ENCODE results near the gene CGB2. TPM values are rescaled to one million over a fixed set of nuclear protein-coding genes. Genes with fewer than 3 reads are reported as not detected.
A peak's percentile ranks its signal among the peaks of the same experiment; 100 is the strongest.
"Not testable (repeated sequence)": the region's sequence is repeated elsewhere in the genome, so short reads cannot be mapped to it uniquely, and the experiment has no call there.

CGB2 gene
- not detected for total RNA-seq
- polyA plus RNA-seq = not detected

DNA sequence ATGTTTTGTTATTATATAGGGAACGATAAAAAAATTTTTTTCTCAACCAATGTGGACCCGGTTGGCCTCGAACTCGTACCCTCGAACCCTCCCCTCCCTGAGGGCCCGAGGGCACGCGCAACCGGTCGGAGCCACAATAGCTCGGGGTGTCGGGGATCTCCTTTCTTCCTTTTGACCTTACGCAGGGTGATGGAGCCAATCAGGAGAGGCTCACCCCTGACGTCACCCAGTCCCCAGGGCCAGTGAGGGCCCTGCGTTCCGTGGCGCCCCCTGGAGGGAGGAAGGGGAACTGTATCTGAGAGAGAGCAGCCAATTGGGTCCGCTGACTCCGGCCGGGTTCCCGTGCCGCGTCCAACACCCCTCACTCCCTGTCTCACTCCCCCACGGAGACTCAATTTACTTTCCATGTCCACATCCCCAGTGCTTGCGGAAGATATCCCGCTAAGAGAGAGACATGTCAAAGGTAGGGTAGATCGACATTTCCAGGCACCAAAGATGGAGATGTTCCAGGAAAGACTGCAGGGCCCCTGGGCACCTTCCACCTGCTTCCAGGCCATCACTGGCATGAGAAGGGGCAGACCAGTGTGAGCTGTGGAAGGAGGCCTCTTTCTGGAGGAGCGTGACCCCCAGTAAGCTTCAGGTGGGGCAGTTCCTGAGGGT is at the start of gene CGB2:
TSS of gene CGB2 (plus strand) at position 249 of the 660 bp plus-strand sequence. CDS start at position 455, 206 bp downstream.
- H3K27ac ChIP-seq (ENCODE audit: low read depth, low read length); H3K27me3 ChIP-seq (ENCODE audit: insufficient read depth, low read length); H3K27me3 Mint-ChIP-seq; POLR2A ChIA-PET (ENCODE audit: partially characterized antibody); H3K4me1 Mint-ChIP-seq; CTCF ChIA-PET (ENCODE audit: partially characterized antibody); intact Hi-C loops (cut with micrococcal nuclease); H3K9me3 Mint-ChIP-seq; H3K36me3 ChIP-seq (ENCODE audit: insufficient read depth, low read length); H3K9me3 ChIP-seq (ENCODE audit: control insufficient read depth in 1 of 2, low read length in 2 of 2); H3K4me3 ChIP-seq (ENCODE audit: low read length in 2 of 2); H3K4me1 ChIP-seq (ENCODE audit: insufficient read depth, low read length); H3K36me3 Mint-ChIP-seq: not testable (repeated sequence)
- DNase-seq = peak; percentile 34 to 63 (median 52)
- Mint-ChIP-seq H3K4me3 (peak within 1 kb of the TSS in 1 of 8 donors; percentile 16), H3K27ac (peak within 1 kb of the TSS in 3 of 7 donors; percentile 17 to 78 (median 36))

DNA sequence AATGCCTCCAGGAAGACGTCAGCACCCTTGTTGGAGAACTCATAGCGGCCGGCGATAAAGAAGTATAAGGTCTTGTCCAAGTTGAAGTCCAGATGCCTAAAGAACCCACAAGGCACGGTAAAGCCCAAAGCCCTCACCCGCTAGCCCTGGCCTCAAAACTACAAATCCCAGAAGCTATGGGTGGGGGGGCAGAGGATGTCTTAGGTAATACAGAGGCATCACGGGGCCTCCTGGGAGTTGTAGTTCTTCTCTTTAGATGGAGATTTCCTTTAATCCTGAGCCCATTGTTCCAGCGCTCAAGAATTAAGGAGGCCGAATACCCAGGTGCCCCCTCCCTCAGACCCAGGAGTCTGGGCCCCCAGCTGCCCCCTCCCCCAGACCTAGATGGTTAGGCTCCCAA is 49.4 kb upstream of the CGB2 start:
- H3K9me3 Mint-ChIP-seq = no peaks in the 10 kb centered on the region
- H3K27me3 Mint-ChIP-seq = no peaks in the 10 kb centered on the region
- no peak overlapping the region for H3K4me3 ChIP-seq (ENCODE audit: low read length in 2 of 2)
- ChIA-PET CTCF (ENCODE audit: partially characterized antibody) (interaction anchor here (1.7 to 2.2 kb wide), 2 partner anchors 11 to 12 kb away, joined by 7 to 14 read pairs; partner anchors contain the start of genes GYS1 and RUVBL2), POLR2A (ENCODE audit: partially characterized antibody) (interaction anchor here (1.8 kb wide), 1 partner anchor 18 kb away, joined by 5 read pairs; no protein-coding TSS in a partner anchor)
- peaks cover 10% of the 10 kb centered on the region for H3K36me3 ChIP-seq (ENCODE audit: insufficient read depth, low read length)
- H3K4me1 ChIP-seq (ENCODE audit: insufficient read depth, low read length) = no peaks in the 10 kb centered on the region
- DNase-seq = no peak
- H3K27ac Mint-ChIP-seq = peak overlapping the region in 1 of 7 donors; percentile 35
- H3K4me1 Mint-ChIP-seq = no peaks in the 10 kb centered on the region
- intact Hi-C loops (cut with micrococcal nuclease) = no loop called here
- no peaks in the 10 kb centered on the region for H3K9me3 ChIP-seq (ENCODE audit: control insufficient read depth in 1 of 2, low read length in 2 of 2)
- no peak overlapping the region for H3K4me3 Mint-ChIP-seq
- H3K27ac ChIP-seq (ENCODE audit: low read depth, low read length) = no peak overlapping the region
- peaks cover 15 to 25% of the 10 kb centered on the region in 2 donors for H3K36me3 Mint-ChIP-seq
- no peaks in the 10 kb centered on the region for H3K27me3 ChIP-seq (ENCODE audit: insufficient read depth, low read length)

GRCh38 chr19:48985711-48986110 is 46.0 kb upstream of the CGB2 start:
- Histone ChIP-seq H3K9me3 (ENCODE audit: control insufficient read depth in 1 of 2, low read length in 2 of 2) (no peaks in the 10 kb centered on the region), H3K4me1 (ENCODE audit: insufficient read depth, low read length) (no peaks in the 10 kb centered on the region), H3K27me3 (ENCODE audit: insufficient read depth, low read length) (no peaks in the 10 kb centered on the region), H3K27ac (ENCODE audit: low read depth, low read length) (no peak overlapping the region), H3K4me3 (ENCODE audit: low read length in 2 of 2) (no peak overlapping the region), H3K36me3 (ENCODE audit: insufficient read depth, low read length) (peaks cover 10% of the 10 kb centered on the region)
- Mint-ChIP-seq H3K27me3 (no peaks in the 10 kb centered on the region), H3K36me3 (peaks cover 8 to 31% of the 10 kb centered on the region in 2 donors), H3K4me1 (peaks cover 0 to 8% (median 6%) of the 10 kb centered on the region in 4 donors), H3K9me3 (no peaks in the 10 kb centered on the region), H3K27ac (no peak overlapping the region), H3K4me3 (no peak overlapping the region)
- CTCF ChIA-PET (ENCODE audit: partially characterized antibody) = interaction anchor here (0.9 to 1.8 kb wide), 2 partner anchors 15 to 197 kb away, joined by 4 read pairs; no protein-coding TSS in a partner anchor
- DNase-seq = no peak
- POLR2A ChIA-PET (ENCODE audit: partially characterized antibody) = interaction anchor here (1.5 kb wide), 1 partner anchor 15 kb away, joined by 3 read pairs; no protein-coding TSS in a partner anchor
- intact Hi-C loops (cut with micrococcal nuclease) = no loop called here

- Histone ChIP-seq H3K27ac (ENCODE audit: low read depth, low read length) (no peak overlapping the region), H3K9me3 (ENCODE audit: control insufficient read depth in 1 of 2, low read length in 2 of 2) (no peaks in the 10 kb centered on the region), H3K4me1 (ENCODE audit: insufficient read depth, low read length) (peaks cover 4% of the 10 kb centered on the region), H3K36me3 (ENCODE audit: insufficient read depth, low read length) (peaks cover 10% of the 10 kb centered on the region), H3K4me3 (ENCODE audit: low read length in 2 of 2) (no peak overlapping the region), H3K27me3 (ENCODE audit: insufficient read depth, low read length) (no peaks in the 10 kb centered on the region)
- no peaks in the 10 kb centered on the region for H3K27me3 Mint-ChIP-seq
- POLR2A ChIA-PET (ENCODE audit: partially characterized antibody) = no interaction called here
- CTCF ChIA-PET (ENCODE audit: partially characterized antibody) = interaction anchor here (0.9 to 1.8 kb wide), 3 partner anchors 14 to 198 kb away, joined by 3 to 4 read pairs (median 4); no protein-coding TSS in a partner anchor
- intact Hi-C loops (cut with micrococcal nuclease) = no loop called here
- no peak overlapping the region for H3K27ac Mint-ChIP-seq
- peaks cover 4 to 12% (median 7%) of the 10 kb centered on the region in 4 donors for H3K4me1 Mint-ChIP-seq
- no peak overlapping the region for H3K4me3 Mint-ChIP-seq
- peaks cover 8 to 31% of the 10 kb centered on the region in 2 donors for H3K36me3 Mint-ChIP-seq
- no peaks in the 10 kb centered on the region for H3K9me3 Mint-ChIP-seq
- DNase-seq = no peak
Measured at GRCh38 chr19:48986211-48986610, 45.5 kb upstream of the CGB2 start.

GRCh38 chr19:48987323-48987722 is 44.4 kb upstream of the CGB2 start:
- H3K4me3 Mint-ChIP-seq = no peak overlapping the region
- Histone ChIP-seq H3K9me3 (ENCODE audit: control insufficient read depth in 1 of 2, low read length in 2 of 2) (no peaks in the 10 kb centered on the region), H3K27ac (ENCODE audit: low read depth, low read length) (no peak overlapping the region), H3K27me3 (ENCODE audit: insufficient read depth, low read length) (no peaks in the 10 kb centered on the region), H3K4me3 (ENCODE audit: low read length in 2 of 2) (no peak overlapping the region), H3K36me3 (ENCODE audit: insufficient read depth, low read length) (peaks cover 10% of the 10 kb centered on the region), H3K4me1 (ENCODE audit: insufficient read depth, low read length) (peaks cover 15% of the 10 kb centered on the region)
- no peak for DNase-seq
- intact Hi-C loops (cut with micrococcal nuclease) = no loop called here
- H3K4me1 Mint-ChIP-seq = peaks cover 12 to 17% (median 12%) of the 10 kb centered on the region in 4 donors
- peaks cover 4 to 24% of the 10 kb centered on the region in 2 donors for H3K36me3 Mint-ChIP-seq
- no peaks in the 10 kb centered on the region for H3K27me3 Mint-ChIP-seq
- ChIA-PET POLR2A (ENCODE audit: partially characterized antibody) (interaction anchor here (1.0 kb wide), 1 partner anchor 11 kb away, joined by 3 read pairs; no protein-coding TSS in a partner anchor), CTCF (ENCODE audit: partially characterized antibody) (interaction anchor here (1.3 to 1.8 kb wide), 2 partner anchors 16 to 199 kb away, joined by 3 to 4 read pairs; no protein-coding TSS in a partner anchor)
- peak overlapping the region in 3 of 7 donors; percentile 39 to 75 (median 41) for H3K27ac Mint-ChIP-seq
- H3K9me3 Mint-ChIP-seq = no peaks in the 10 kb centered on the region

DNA sequence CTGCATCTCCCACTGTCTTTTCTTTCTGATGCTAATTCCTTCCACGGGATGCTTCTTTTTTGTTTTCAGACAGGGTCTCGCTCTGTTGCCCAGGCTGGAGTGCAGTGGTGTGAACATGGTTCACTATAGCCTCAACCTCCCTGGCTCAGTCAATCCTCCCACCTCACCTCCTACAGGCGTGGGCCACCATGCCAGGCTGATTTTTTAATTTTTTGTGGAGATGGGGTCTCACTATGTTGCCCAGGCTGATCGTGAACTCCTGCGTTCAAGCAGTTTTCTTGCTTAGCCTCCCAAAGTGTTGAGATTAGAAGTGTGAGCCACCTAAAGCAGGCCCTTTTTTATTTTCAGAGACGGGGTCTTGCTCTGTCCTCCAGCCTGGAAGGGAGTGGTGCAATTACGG is 43.4 kb upstream of the CGB2 start:
- CTCF ChIA-PET (ENCODE audit: partially characterized antibody) = no interaction called here
- POLR2A ChIA-PET (ENCODE audit: partially characterized antibody) = no interaction called here
- no peak overlapping the region for H3K27ac ChIP-seq (ENCODE audit: low read depth, low read length)
- no peak overlapping the region for H3K4me3 Mint-ChIP-seq
- intact Hi-C loops (cut with micrococcal nuclease) = no loop called here
- DNase-seq = no peak
- H3K4me1 Mint-ChIP-seq = peaks cover 14 to 26% (median 17%) of the 10 kb centered on the region in 4 donors
- H3K36me3 Mint-ChIP-seq = peaks cover 4 to 24% of the 10 kb centered on the region in 2 donors
- no peaks in the 10 kb centered on the region for H3K9me3 Mint-ChIP-seq
- peak overlapping the region in 2 of 7 donors; percentile 29 to 55 for H3K27ac Mint-ChIP-seq
- H3K27me3 Mint-ChIP-seq = no peaks in the 10 kb centered on the region
- H3K27me3 ChIP-seq (ENCODE audit: insufficient read depth, low read length) = no peaks in the 10 kb centered on the region
- peaks cover 5% of the 10 kb centered on the region for H3K36me3 ChIP-seq (ENCODE audit: insufficient read depth, low read length)
- H3K4me3 ChIP-seq (ENCODE audit: low read length in 2 of 2) = no peak overlapping the region
- no peaks in the 10 kb centered on the region for H3K9me3 ChIP-seq (ENCODE audit: control insufficient read depth in 1 of 2, low read length in 2 of 2)
- peaks cover 18% of the 10 kb centered on the region for H3K4me1 ChIP-seq (ENCODE audit: insufficient read depth, low read length)

GRCh38 chr19:48988860-48989259 is 42.8 kb upstream of the CGB2 start:
- Mint-ChIP-seq H3K36me3 (peaks cover 4 to 26% of the 10 kb centered on the region in 2 donors), H3K27me3 (no peaks in the 10 kb centered on the region), H3K4me3 (no peak overlapping the region), H3K4me1 (peaks cover 16 to 32% (median 20%) of the 10 kb centered on the region in 4 donors), H3K9me3 (no peaks in the 10 kb centered on the region), H3K27ac (peak overlapping the region in 1 of 7 donors; percentile 50)
- H3K4me1 ChIP-seq (ENCODE audit: insufficient read depth, low read length) = peaks cover 18% of the 10 kb centered on the region
- no peaks in the 10 kb centered on the region for H3K9me3 ChIP-seq (ENCODE audit: control insufficient read depth in 1 of 2, low read length in 2 of 2)
- ChIA-PET POLR2A (ENCODE audit: partially characterized antibody) (no interaction called here), CTCF (ENCODE audit: partially characterized antibody) (interaction anchor here (1.1 to 1.3 kb wide), 2 partner anchors 10 to 13 kb away, joined by 3 read pairs; no protein-coding TSS in a partner anchor)
- DNase-seq = no peak
- H3K27me3 ChIP-seq (ENCODE audit: insufficient read depth, low read length) = no peaks in the 10 kb centered on the region
- H3K27ac ChIP-seq (ENCODE audit: low read depth, low read length) = no peak overlapping the region
- peaks cover 5% of the 10 kb centered on the region for H3K36me3 ChIP-seq (ENCODE audit: insufficient read depth, low read length)
- no peak overlapping the region for H3K4me3 ChIP-seq (ENCODE audit: low read length in 2 of 2)
- intact Hi-C loops (cut with micrococcal nuclease) = no loop called here

Data from CD4-positive, alpha-beta memory T cell (primary cell).